ENCODE results near the gene DISC1. TPM values are rescaled to one million over a fixed set of nuclear protein-coding genes. Genes with fewer than 3 reads are reported as not detected.

Gene DISC1
- total and polyA plus RNA-seq, 2 experiments from 2014 or later: 2.1 to 6.5 TPM

GRCh38 chr1:231950331-231951128 lies 323.9 kb downstream of the DISC1 start (continued):
- TF ChIP-seq CTCF (conservative IDR thresholded peaks at IDR 0.05; ENCODE audit: low read depth in 2 of 2): no peak
- TF ChIP-seq JUNB (IDR thresholded peaks at IDR 0.05; ENCODE audit: unreplicated experiment): no peak
- no peak for TF ChIP-seq STAT1 (IDR thresholded peaks at IDR 0.05; ENCODE audit: unreplicated experiment)
- no peak for TF ChIP-seq EZH2phosphoT487 (IDR thresholded peaks at IDR 0.05; ENCODE audit: unreplicated experiment)
- TF ChIP-seq, protein P1, sequence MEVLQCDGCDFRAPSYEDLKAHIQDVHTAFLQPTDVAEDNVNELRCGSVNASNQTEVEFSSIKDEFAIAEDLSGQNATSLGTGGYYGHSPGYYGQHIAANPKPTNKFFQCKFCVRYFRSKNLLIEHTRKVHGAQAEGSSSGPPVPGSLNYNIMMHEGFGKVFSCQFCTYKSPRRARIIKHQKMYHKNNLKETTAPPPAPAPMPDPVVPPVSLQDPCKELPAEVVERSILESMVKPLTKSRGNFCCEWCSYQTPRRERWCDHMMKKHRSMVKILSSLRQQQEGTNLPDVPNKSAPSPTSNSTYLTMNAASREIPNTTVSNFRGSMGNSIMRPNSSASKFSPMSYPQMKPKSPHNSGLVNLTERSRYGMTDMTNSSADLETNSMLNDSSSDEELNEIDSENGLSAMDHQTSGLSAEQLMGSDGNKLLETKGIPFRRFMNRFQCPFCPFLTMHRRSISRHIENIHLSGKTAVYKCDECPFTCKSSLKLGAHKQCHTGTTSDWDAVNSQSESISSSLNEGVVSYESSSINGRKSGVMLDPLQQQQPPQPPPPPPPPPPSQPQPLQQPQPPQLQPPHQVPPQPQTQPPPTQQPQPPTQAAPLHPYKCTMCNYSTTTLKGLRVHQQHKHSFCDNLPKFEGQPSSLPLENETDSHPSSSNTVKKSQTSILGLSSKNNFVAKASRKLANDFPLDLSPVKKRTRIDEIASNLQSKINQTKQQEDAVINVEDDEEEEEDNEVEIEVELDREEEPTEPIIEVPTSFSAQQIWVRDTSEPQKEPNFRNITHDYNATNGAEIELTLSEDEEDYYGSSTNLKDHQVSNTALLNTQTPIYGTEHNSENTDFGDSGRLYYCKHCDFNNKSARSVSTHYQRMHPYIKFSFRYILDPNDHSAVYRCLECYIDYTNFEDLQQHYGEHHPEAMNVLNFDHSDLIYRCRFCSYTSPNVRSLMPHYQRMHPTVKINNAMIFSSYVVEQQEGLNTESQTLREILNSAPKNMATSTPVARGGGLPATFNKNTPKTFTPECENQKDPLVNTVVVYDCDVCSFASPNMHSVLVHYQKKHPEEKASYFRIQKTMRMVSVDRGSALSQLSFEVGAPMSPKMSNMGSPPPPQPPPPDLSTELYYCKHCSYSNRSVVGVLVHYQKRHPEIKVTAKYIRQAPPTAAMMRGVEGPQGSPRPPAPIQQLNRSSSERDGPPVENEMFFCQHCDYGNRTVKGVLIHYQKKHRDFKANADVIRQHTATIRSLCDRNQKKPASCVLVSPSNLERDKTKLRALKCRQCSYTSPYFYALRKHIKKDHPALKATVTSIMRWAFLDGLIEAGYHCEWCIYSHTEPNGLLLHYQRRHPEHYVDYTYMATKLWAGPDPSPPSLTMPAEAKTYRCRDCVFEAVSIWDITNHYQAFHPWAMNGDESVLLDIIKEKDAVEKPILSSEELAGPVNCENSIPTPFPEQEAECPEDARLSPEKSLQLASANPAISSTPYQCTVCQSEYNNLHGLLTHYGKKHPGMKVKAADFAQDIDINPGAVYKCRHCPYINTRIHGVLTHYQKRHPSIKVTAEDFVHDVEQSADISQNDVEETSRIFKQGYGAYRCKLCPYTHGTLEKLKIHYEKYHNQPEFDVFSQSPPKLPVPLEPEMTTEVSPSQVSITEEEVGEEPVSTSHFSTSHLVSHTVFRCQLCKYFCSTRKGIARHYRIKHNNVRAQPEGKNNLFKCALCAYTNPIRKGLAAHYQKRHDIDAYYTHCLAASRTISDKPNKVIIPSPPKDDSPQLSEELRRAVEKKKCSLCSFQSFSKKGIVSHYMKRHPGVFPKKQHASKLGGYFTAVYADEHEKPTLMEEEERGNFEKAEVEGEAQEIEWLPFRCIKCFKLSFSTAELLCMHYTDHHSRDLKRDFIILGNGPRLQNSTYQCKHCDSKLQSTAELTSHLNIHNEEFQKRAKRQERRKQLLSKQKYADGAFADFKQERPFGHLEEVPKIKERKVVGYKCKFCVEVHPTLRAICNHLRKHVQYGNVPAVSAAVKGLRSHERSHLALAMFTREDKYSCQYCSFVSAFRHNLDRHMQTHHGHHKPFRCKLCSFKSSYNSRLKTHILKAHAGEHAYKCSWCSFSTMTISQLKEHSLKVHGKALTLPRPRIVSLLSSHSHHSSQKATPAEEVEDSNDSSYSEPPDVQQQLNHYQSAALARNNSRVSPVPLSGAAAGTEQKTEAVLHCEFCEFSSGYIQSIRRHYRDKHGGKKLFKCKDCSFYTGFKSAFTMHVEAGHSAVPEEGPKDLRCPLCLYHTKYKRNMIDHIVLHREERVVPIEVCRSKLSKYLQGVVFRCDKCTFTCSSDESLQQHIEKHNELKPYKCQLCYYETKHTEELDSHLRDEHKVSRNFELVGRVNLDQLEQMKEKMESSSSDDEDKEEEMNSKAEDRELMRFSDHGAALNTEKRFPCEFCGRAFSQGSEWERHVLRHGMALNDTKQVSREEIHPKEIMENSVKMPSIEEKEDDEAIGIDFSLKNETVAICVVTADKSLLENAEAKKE (CRISPR knock-in tag; IDR thresholded peaks at IDR 0.05): no peak

DNA sequence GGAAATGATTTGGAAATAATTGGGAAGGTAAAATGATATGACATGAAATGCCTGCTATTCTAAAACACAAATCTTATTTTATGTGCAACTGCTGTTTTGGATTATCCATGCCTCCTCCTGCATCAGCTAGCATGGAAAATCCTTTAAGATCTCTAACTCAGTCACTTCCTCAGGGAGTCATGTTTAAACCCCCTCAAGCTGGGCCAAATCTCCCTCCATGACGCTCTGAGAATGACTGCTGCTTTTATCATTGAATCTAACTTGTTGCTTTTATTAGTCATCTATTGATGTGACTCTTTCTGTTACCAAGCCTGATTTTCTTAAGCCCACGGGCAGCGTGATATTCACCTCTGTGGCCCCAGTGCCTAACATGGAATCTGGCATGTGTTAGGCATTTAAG lies 324.8 kb downstream of the DISC1 start:
- H3F3A ChIP-seq (replicated peaks; ENCODE audit: low read depth): no peaks in the 10 kb centered on the region
- 0 out of 2 replicates have a peak, but pooled peaks cover 8% of the 10 kb centered on the region for H3K9me2 ChIP-seq (ENCODE audit: insufficient read depth)
- Mint-ChIP-seq H3K36me3 (ENCODE audit: low read depth) (peaks cover 3% of the 10 kb centered on the region; the same call in 2 of the 3 replicates), H3K4me3 (no peak overlapping the region), H3K27me3 (ENCODE audit: insufficient read depth, low read depth, poor library complexity) (no peaks in the 10 kb centered on the region), H3K4me1 (peaks cover 15% of the 10 kb centered on the region), H3K9me3 (peaks cover 12% of the 10 kb centered on the region; the same call in 2 of the 3 replicates), H3K27ac (no peak overlapping the region)
- no peak overlapping the region for H2AFZ ChIP-seq
- H3K4me2 ChIP-seq: no peak overlapping the region
- H3K27me3 ChIP-seq (ENCODE audit: insufficient read depth): no peaks in the 10 kb centered on the region
- no peaks in the 10 kb centered on the region for H3K36me3 ChIP-seq (ENCODE audit: insufficient read depth)
- H3K4me3 ChIP-seq: no peak overlapping the region
- no peaks in the 10 kb centered on the region for H3K79me2 ChIP-seq (replicated peaks; ENCODE audit: insufficient read depth)
- no peak overlapping the region for H3K27ac ChIP-seq (ENCODE audit: low read depth)
- ATAC-seq (no peak), DNase-seq (ENCODE audit: low spot score) (no peak)
- no peaks in the 10 kb centered on the region for H4K20me1 ChIP-seq (replicated peaks; ENCODE audit: insufficient read depth)
- peaks cover 18% of the 10 kb centered on the region for H3K4me1 ChIP-seq (ENCODE audit: insufficient read depth)
- no peak for TF ChIP-seq CREB1 (CRISPR knock-in tag; IDR thresholded peaks at IDR 0.05; ENCODE audit: low read depth)
- TF ChIP-seq EZH2phosphoT487 (IDR thresholded peaks at IDR 0.05; ENCODE audit: unreplicated experiment): no peak
- TF ChIP-seq, protein P1 (CRISPR knock-in tag; IDR thresholded peaks at IDR 0.05): no peak
